HepG2 (cell line): ENCODE data around the gene ATP5MK. TPM values are rescaled to one million over a fixed set of nuclear protein-coding genes. Genes with fewer than 3 reads are reported as not detected.
A peak's percentile ranks its signal among the peaks of the same experiment; 100 is the strongest.

Experiments
- FOXK2 ChIP-seq: fragments of 450-650 bp; IDR thresholded peaks from 2 replicates; pipeline ENCODE4 v1.6.1; 2016
- HIVEP1 ChIP-seq: sonication (generic); formaldehyde crosslinking; IDR thresholded peaks from 2 replicates; pipeline ENCODE4 v1.4.0; 2020; ENCODE audit warnings: mild to moderate bottlenecking, missing genetic modification reagents
- KMT2A ChIP-seq: sonication (generic); formaldehyde crosslinking; IDR thresholded peaks from 2 replicates; pipeline ENCODE4 v1.4.0; 2020; ENCODE audit warnings: missing genetic modification reagents
- NCOA1 ChIP-seq: sonication (generic); formaldehyde crosslinking; IDR thresholded peaks from 2 replicates; pipeline ENCODE4 v1.9.0; 2021; ENCODE audit warnings: missing genetic modification reagents
- PHF21A ChIP-seq: sonication (generic); formaldehyde crosslinking; IDR thresholded peaks from 2 replicates; pipeline ENCODE4 v1.5.0; 2020; ENCODE audit warnings: mild to moderate bottlenecking, missing genetic modification reagents
- RFXAP ChIP-seq: sonication (generic); formaldehyde crosslinking; IDR thresholded peaks from 2 replicates; pipeline ENCODE4 v1.4.0; 2020; ENCODE audit warnings: missing genetic modification reagents, borderline replicate concordance
- ZGPAT ChIP-seq: IDR thresholded peaks from 2 replicates; pipeline ENCODE4 v1.6.1; 2016; ENCODE audit warnings: mild to moderate bottlenecking
- ZMYM4 ChIP-seq: sonication (generic); formaldehyde crosslinking; IDR thresholded peaks from 2 replicates; pipeline ENCODE4 v1.8.1; 2023; ENCODE audit warnings: mild to moderate bottlenecking, missing genetic modification reagents
- ZNF143 ChIP-seq: sonication (generic); formaldehyde crosslinking; IDR thresholded peaks from 2 replicates; pipeline ENCODE4 v1.4.0; 2020; ENCODE audit warnings: missing genetic modification reagents
- ZNF224 ChIP-seq: sonication (generic); formaldehyde crosslinking; IDR thresholded peaks from 2 replicates; pipeline ENCODE4 v1.5.0; 2020; ENCODE audit warnings: mild to moderate bottlenecking, missing genetic modification reagents
- ZNF264 ChIP-seq: sonication (generic); formaldehyde crosslinking; IDR thresholded peaks from 2 replicates; pipeline ENCODE4 v1.4.0; 2020; ENCODE audit warnings: missing genetic modification reagents
- ZNF318 ChIP-seq: sonication (generic); formaldehyde crosslinking; IDR thresholded peaks from 2 replicates; pipeline ENCODE4 v1.4.0; 2020; ENCODE audit warnings: mild to moderate bottlenecking, missing genetic modification reagents
- ZNF414 ChIP-seq: sonication (generic); formaldehyde crosslinking; IDR thresholded peaks from 2 replicates; pipeline ENCODE4 v1.5.0; 2020; ENCODE audit warnings: missing genetic modification reagents
- ZNF501 ChIP-seq: sonication (generic); formaldehyde crosslinking; IDR thresholded peaks from 2 replicates; pipeline ENCODE4 v1.5.1; 2020; ENCODE audit warnings: mild to moderate bottlenecking, moderate library complexity, missing genetic modification reagents
- ZNF704 ChIP-seq: sonication (generic); formaldehyde crosslinking; IDR thresholded peaks from 2 replicates; pipeline ENCODE4 v1.8.1; 2023; ENCODE audit warnings: mild to moderate bottlenecking, inconsistent platforms, moderate library complexity, missing genetic modification reagents, borderline replicate concordance
- ZNF790 ChIP-seq: sonication (generic); formaldehyde crosslinking; IDR thresholded peaks from 2 replicates; pipeline ENCODE4 v1.8.0; 2022; ENCODE audit warnings: missing genetic modification reagents, mild to moderate bottlenecking, borderline replicate concordance
- ZNF800 ChIP-seq: sonication (generic); formaldehyde crosslinking; IDR thresholded peaks from 2 replicates; pipeline ENCODE4 v1.4.0; 2020; ENCODE audit warnings: missing genetic modification reagents
- polyA plus RNA-seq, 8 experiments: library from polyadenylated mRNA; depleted of rRNA in 3 of 8; stranded (reverse) in 7 of 8; unstranded in 1 of 8; fragments of >200 nt; fragmentation: Illumina TruSeq in 4 of 8; extraction: Trizol in 4 of 8; gene quantifications; 2 replicates each; pipeline versions ENCODE4 v1.2.1 to v1.2.3, GENCODE V29; 2011 to 2016; ENCODE audit warnings: low read depth in 4 of 8, missing spikeins in 1 of 8, mixed read lengths in 1 of 8; ENCODE audit not compliant: insufficient read depth in 1 of 8
- total RNA-seq, 5 experiments: library from RNA; depleted of rRNA; stranded (reverse); fragments of >200 nt; fragmentation: Illumina TruSeq; extraction: Trizol; gene quantifications; 2 replicates each; pipeline ENCODE4 v1.2.3, GENCODE V29; 2016; ENCODE audit warnings: low read depth in 1 of 5

The ATP5MK gene
- total and polyA plus RNA-seq, 2 of the 13 experiments (the other 11 are each of a cell fraction or from before 2014, with no cell fraction given) = 312 to 517 TPM

GRCh38 chr10:103396789-103397087 lies 463 bp upstream of the ATP5MK start (continued):
- TF ChIP-seq ZGPAT (CRISPR knock-in tag) (0 out of 2 replicates have a peak, but pooled peaks have one; percentile 11), FOXK2 (no peak), KMT2A (CRISPR knock-in tag) (no peak), ZNF704 (CRISPR knock-in tag) (0 out of 2 replicates have a peak, but pooled peaks have one; percentile 43), ZNF790 (CRISPR knock-in tag) (no peak), ZMYM4 (CRISPR knock-in tag) (peak; percentile 17; the same call in 1 of the 2 replicates), RFXAP (0 out of 2 replicates have a peak, but pooled peaks have one; percentile 0), HIVEP1 (CRISPR knock-in tag) (0 out of 2 replicates have a peak, but pooled peaks have one; percentile 6), ZNF501 (peak; percentile 6; the same call in 1 of the 2 replicates), NCOA1 (CRISPR knock-in tag) (0 out of 2 replicates have a peak, but pooled peaks have one; percentile 47), ZNF264 (CRISPR knock-in tag) (peak; percentile 27; the same call in 1 of the 2 replicates), ZNF414 (CRISPR knock-in tag) (0 out of 2 replicates have a peak, but pooled peaks have one; percentile 67), ZNF800 (CRISPR knock-in tag) (0 out of 2 replicates have a peak, but pooled peaks have one; percentile 3), ZNF143 (CRISPR knock-in tag) (no peak), PHF21A (peak; percentile 26; the same call in 1 of the 2 replicates), ZNF318 (CRISPR knock-in tag) (peak; percentile 83; the same call in 1 of the 2 replicates), ZNF224 (CRISPR knock-in tag) (0 out of 2 replicates have a peak, but pooled peaks have one; percentile 1)
